Left ventricle myocardium superior (tissue), 1 donor: ENCODE data around the gene MMP3. TPM values are rescaled to one million over a fixed set of nuclear protein-coding genes. Genes with fewer than 3 reads are reported as not detected.

Experiments used
- ATAC-seq: fragments of 200-7000 bp; cut with Tn5 transposase; one replicate; pipeline ENCODE4 v1.9.1; 2020; ENCODE audit warnings: mild to moderate bottlenecking, moderate library complexity
- DNase-seq: peaks from one replicate; pipeline ENCODE4 v3.0.0-alpha.2; 2020
- intact Hi-C: fragments of 100-400 bp; cut with micrococcal nuclease; formaldehyde crosslinking; loops from one replicate; pipeline ENCODE4 v1.11.0; 2022
- total RNA-seq: library from RNA; stranded (reverse); fragmentation: NEBNext Ultra II Directional; extraction: Animal tissue kit (Norgen Biotek cat#: 25700); gene quantifications from one replicate; pipeline ENCODE4 v1.2.1, GENCODE V29; 2021
- donor health status: DM: no; HTN: yes; CAD: no; lungs with severe emphysema.

MMP3 gene
- total RNA-seq, 1 donor from 2014 or later: not detected

- intact Hi-C loops: no loop called here
- DNase-seq: no peak
- ATAC-seq: no peak
Measured at GRCh38 chr11:102798012-102798746, 45.2 kb downstream of the MMP3 start, which contains the start of gene MMP1. Gene MMP1 (minus strand): TSS chr11:102798160. CDS start chr11:102798092, 68 bp downstream.

GRCh38 chr11:102794382-102794781 is 49.0 kb downstream of the MMP3 start:
- intact Hi-C loops: no loop called here
- DNase-seq (no peak), ATAC-seq (no peak)

GRCh38 chr11:102793677-102794290 is 49.6 kb downstream of the MMP3 start:
- DNase-seq: no peak
- intact Hi-C loops: no loop called here
- peak; percentile 27 for ATAC-seq

- ATAC-seq: no peak
- intact Hi-C loops: no loop called here
- DNase-seq: no peak
Measured at GRCh38 chr11:102792604-102793003, 50.8 kb downstream of the MMP3 start.

DNA sequence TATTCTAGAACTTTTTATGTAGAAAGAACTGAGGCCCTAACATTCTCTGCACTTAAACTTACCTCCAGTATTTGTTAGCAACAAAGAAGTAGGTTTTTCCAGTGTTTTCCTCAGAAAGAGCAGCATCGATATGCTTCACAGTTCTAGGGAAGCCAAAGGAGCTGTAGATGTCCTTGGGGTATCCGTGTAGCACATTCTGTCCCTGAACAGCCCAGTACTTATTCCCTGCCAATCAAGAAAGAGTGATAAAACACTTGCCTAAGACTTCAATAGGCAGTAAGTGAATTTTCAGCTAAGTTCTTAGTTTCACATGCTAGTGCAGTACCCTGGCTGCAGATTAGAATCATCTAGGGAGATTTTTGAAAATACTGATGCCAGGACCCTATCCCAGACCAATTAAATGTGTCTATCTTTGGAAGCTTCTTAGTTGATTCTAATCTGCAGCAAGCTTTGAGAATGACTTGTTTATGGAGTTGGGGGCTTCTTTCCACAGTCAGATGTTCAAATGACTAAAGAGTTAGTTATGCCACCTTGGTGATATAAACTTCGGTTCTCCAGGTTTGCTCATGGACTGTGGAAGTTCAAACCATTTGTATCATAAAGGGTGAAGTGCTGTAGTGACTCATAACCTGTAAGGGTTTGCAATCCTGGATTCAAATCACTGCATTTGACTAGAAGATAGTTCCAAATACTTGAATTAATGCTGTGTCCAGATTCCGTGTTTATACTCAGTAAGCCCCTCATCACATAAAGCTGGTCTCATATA is 52.0 kb downstream of the MMP3 start:
- intact Hi-C loops: no loop called here
- DNase-seq (no peak), ATAC-seq (no peak)

DNA sequence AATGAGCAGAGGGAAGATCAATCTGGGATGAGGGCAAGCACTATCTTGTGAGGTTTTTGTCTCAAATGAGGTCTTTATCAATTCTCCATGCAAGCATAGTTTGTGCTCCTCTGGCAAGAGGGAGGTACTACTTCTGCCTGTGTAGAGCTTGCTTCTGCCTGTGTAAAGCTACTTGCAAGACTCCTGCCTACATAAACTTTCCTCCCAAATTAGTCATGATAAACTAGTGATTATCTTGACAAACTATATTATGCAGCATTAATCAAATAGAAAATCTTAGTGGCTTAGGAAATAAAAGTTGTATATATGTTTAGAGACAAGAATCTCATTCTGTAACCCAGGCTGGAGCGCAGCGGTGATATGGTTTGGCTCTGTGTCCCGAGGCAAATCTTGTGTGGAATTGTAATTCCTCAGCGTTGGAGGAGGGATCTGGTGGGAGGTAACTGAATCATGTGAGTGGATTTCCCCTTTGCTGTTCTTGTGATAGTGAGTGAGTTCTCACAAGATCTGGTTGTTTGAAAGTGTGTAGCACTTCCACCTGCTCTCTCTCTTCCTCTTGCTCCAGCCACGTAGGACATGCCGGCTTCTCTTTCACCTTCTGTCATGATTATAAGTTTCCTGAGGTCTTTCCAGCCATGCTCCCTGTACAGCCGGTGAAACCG is 54.9 kb downstream of the MMP3 start:
- intact Hi-C loops: no loop called here
- no peak for DNase-seq
- no peak for ATAC-seq

Other genes with a start within 250 kb of the MMP3 start
- not detected for gene MMP20, start 218.3 kb downstream of the MMP3 start, total RNA-seq
- gene MMP27, start 137.8 kb downstream of the MMP3 start, total RNA-seq: not detected
- gene MMP8, start 118.7 kb downstream of the MMP3 start, total RNA-seq: not detected
- not detected for gene MMP10, start 63.0 kb downstream of the MMP3 start, total RNA-seq
- not detected for gene MMP1, start 45.4 kb downstream of the MMP3 start, total RNA-seq
- gene MMP12, start 31.4 kb upstream of the MMP3 start, total RNA-seq: not detected
- not detected for gene MMP13, start 112.1 kb upstream of the MMP3 start, total RNA-seq
- 29.0 TPM for gene DCUN1D5, start 248.6 kb upstream of the MMP3 start, total RNA-seq